Panc1 (cell line): Measurements from ENCODE around the gene TLR10.

Source experiments
- POLR2AphosphoS5 ChIP-seq: IDR thresholded peaks from 2 replicates; pipeline ENCODE4 v1.6.1; 2012; ENCODE audit warnings: mild to moderate bottlenecking, low read depth, low read length, moderate library complexity
- SIN3A ChIP-seq: IDR thresholded peaks from 2 replicates; pipeline ENCODE4 v1.6.1; 2012; ENCODE audit warnings: low read depth, mild to moderate bottlenecking, low read length, moderate library complexity, borderline replicate concordance; ENCODE audit not compliant: insufficient read depth
- TCF7L2 ChIP-seq: IDR thresholded peaks from 2 replicates; pipeline ENCODE4 v1.6.1; 2011; ENCODE audit warnings: mild to moderate bottlenecking, low read depth, low read length, inconsistent platforms
- TF ChIP-seq, protein P1 (sequence below): fragments of 450-650 bp; IDR thresholded peaks from 2 replicates; pipeline ENCODE4 v1.5.1; 2017; ENCODE audit warnings: mild to moderate bottlenecking
- TF ChIP-seq, protein P2 (sequence below), 2 experiments: IDR thresholded peaks; 2 replicates each; pipeline ENCODE4 v1.6.1; 2011 to 2012; ENCODE audit warnings: low read depth in 2 of 2, control low read depth in 1 of 2, low read length in 1 of 2, mild to moderate bottlenecking in 1 of 2, moderate library complexity in 1 of 2; ENCODE audit not compliant: insufficient read depth in 1 of 2

DNA sequence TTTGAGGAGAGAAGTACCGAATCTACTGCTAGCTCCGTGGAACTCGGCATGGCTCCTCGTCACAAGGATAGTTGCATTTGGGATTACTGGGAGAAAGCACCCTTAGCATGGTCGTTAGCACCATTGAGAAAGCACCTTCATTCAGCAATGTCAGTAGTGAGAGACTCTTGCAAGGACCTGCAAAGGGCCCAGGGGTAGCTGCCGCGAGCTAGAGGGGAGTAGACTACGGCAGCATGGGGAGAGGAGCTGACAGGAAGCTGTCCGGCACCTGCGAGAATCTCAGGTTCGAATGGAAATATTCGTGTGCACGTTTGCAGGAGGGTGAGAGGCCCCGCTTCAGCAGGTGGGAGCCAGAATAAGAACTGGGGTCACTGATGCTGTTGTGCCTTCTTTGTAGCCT lies 20.2 kb downstream of the TLR10 start:
- TF ChIP-seq, protein P1, sequence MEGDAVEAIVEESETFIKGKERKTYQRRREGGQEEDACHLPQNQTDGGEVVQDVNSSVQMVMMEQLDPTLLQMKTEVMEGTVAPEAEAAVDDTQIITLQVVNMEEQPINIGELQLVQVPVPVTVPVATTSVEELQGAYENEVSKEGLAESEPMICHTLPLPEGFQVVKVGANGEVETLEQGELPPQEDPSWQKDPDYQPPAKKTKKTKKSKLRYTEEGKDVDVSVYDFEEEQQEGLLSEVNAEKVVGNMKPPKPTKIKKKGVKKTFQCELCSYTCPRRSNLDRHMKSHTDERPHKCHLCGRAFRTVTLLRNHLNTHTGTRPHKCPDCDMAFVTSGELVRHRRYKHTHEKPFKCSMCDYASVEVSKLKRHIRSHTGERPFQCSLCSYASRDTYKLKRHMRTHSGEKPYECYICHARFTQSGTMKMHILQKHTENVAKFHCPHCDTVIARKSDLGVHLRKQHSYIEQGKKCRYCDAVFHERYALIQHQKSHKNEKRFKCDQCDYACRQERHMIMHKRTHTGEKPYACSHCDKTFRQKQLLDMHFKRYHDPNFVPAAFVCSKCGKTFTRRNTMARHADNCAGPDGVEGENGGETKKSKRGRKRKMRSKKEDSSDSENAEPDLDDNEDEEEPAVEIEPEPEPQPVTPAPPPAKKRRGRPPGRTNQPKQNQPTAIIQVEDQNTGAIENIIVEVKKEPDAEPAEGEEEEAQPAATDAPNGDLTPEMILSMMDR = no peak
- TF ChIP-seq POLR2AphosphoS5 = no peak
- TF ChIP-seq, protein P2, sequence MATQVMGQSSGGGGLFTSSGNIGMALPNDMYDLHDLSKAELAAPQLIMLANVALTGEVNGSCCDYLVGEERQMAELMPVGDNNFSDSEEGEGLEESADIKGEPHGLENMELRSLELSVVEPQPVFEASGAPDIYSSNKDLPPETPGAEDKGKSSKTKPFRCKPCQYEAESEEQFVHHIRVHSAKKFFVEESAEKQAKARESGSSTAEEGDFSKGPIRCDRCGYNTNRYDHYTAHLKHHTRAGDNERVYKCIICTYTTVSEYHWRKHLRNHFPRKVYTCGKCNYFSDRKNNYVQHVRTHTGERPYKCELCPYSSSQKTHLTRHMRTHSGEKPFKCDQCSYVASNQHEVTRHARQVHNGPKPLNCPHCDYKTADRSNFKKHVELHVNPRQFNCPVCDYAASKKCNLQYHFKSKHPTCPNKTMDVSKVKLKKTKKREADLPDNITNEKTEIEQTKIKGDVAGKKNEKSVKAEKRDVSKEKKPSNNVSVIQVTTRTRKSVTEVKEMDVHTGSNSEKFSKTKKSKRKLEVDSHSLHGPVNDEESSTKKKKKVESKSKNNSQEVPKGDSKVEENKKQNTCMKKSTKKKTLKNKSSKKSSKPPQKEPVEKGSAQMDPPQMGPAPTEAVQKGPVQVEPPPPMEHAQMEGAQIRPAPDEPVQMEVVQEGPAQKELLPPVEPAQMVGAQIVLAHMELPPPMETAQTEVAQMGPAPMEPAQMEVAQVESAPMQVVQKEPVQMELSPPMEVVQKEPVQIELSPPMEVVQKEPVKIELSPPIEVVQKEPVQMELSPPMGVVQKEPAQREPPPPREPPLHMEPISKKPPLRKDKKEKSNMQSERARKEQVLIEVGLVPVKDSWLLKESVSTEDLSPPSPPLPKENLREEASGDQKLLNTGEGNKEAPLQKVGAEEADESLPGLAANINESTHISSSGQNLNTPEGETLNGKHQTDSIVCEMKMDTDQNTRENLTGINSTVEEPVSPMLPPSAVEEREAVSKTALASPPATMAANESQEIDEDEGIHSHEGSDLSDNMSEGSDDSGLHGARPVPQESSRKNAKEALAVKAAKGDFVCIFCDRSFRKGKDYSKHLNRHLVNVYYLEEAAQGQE (IDR thresholded peaks at IDR 0.05; ENCODE audit: insufficient read depth in 1 of 2, low read depth in 2 of 2, low read length in 1 of 2) = no peak
- TF ChIP-seq TCF7L2 = no peak
- no peak for TF ChIP-seq SIN3A
